ENCODE results near the gene S100PBP.

S100PBP gene

DNA sequence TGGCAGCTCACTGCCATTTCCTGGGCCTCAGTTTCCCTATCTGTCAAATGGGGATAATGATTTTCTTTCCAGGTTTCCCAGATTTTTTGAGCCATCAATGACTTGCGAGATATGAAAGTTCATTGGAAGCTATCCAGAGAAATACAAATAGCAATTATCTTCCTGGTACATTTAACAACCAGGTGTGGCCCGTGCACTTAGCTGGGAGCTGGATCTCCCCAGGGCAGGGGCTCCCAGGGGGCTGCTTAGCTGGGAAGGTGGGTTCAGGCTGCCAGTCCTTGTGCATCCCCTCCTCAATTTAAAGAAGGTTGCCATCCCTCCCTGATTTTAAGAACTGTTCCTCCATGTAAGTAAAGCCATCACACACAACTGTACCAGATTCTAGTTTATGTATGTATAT lies 87.3 kb downstream of the S100PBP start:
- TF ChIP-seq FOXM1 (IDR thresholded peaks at IDR 0.05; ENCODE audit: borderline replicate concordance, low read depth) = no peak
- no peak for TF ChIP-seq TAF1 (IDR thresholded peaks at IDR 0.05; ENCODE audit: low read depth)
- no peak for TF ChIP-seq NFIC (IDR thresholded peaks at IDR 0.05)
- TF ChIP-seq EGR1 (IDR thresholded peaks at IDR 0.05) = no peak
- TF ChIP-seq, protein P1, sequence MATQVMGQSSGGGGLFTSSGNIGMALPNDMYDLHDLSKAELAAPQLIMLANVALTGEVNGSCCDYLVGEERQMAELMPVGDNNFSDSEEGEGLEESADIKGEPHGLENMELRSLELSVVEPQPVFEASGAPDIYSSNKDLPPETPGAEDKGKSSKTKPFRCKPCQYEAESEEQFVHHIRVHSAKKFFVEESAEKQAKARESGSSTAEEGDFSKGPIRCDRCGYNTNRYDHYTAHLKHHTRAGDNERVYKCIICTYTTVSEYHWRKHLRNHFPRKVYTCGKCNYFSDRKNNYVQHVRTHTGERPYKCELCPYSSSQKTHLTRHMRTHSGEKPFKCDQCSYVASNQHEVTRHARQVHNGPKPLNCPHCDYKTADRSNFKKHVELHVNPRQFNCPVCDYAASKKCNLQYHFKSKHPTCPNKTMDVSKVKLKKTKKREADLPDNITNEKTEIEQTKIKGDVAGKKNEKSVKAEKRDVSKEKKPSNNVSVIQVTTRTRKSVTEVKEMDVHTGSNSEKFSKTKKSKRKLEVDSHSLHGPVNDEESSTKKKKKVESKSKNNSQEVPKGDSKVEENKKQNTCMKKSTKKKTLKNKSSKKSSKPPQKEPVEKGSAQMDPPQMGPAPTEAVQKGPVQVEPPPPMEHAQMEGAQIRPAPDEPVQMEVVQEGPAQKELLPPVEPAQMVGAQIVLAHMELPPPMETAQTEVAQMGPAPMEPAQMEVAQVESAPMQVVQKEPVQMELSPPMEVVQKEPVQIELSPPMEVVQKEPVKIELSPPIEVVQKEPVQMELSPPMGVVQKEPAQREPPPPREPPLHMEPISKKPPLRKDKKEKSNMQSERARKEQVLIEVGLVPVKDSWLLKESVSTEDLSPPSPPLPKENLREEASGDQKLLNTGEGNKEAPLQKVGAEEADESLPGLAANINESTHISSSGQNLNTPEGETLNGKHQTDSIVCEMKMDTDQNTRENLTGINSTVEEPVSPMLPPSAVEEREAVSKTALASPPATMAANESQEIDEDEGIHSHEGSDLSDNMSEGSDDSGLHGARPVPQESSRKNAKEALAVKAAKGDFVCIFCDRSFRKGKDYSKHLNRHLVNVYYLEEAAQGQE (IDR thresholded peaks at IDR 0.05; ENCODE audit: low read depth) = no peak
- TF ChIP-seq YY1 (IDR thresholded peaks at IDR 0.05; ENCODE audit: low read depth) = no peak
- TF ChIP-seq, protein P2, sequence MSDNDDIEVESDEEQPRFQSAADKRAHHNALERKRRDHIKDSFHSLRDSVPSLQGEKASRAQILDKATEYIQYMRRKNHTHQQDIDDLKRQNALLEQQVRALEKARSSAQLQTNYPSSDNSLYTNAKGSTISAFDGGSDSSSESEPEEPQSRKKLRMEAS (IDR thresholded peaks at IDR 0.05) = no peak
- no peak for TF ChIP-seq EP300 (IDR thresholded peaks at IDR 0.05; ENCODE audit: borderline replicate concordance)
- no peak for TF ChIP-seq CREB1 (IDR thresholded peaks at IDR 0.05; ENCODE audit: low read depth)
- TF ChIP-seq, protein P3, sequence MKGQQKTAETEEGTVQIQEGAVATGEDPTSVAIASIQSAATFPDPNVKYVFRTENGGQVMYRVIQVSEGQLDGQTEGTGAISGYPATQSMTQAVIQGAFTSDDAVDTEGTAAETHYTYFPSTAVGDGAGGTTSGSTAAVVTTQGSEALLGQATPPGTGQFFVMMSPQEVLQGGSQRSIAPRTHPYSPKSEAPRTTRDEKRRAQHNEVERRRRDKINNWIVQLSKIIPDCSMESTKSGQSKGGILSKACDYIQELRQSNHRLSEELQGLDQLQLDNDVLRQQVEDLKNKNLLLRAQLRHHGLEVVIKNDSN (IDR thresholded peaks at IDR 0.05) = no peak
- no peak for TF ChIP-seq TEAD4 (IDR thresholded peaks at IDR 0.05)
- no peak for TF ChIP-seq RAD21 (IDR thresholded peaks at IDR 0.05; ENCODE audit: low read depth)
- no peak for TF ChIP-seq ZBTB7A (IDR thresholded peaks at IDR 0.05; ENCODE audit: low read depth)
- no peak for TF ChIP-seq TCF12 (IDR thresholded peaks at IDR 0.05; ENCODE audit: low read depth)
- no peak for TF ChIP-seq CEBPB (IDR thresholded peaks at IDR 0.05)

DNA sequence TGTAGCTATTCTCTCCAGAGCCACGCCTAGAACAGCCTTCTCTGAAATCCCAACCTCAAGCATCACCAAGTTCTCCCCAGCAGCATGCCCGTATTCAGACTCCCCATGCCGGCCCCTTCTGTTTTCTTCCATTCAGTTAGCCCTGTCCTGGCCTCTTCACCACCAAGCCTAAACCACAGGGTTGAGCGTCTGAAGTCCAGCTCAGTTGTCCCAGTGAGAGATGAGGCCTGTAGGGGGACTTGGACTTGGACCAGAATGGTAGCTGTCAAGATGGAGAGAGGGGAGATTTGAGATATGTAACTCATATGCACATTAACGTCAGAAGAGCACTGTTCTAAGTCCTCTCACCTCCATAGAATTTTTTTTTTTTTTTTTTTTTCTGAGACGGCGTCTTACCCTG lies 89.2 kb downstream of the S100PBP start:
- TF ChIP-seq, protein P1 (IDR thresholded peaks at IDR 0.05; ENCODE audit: low read depth) = no peak
- TF ChIP-seq ZBTB7A (IDR thresholded peaks at IDR 0.05; ENCODE audit: low read depth) = no peak
- TF ChIP-seq, protein P2 (IDR thresholded peaks at IDR 0.05) = no peak
- no peak for TF ChIP-seq NFIC (IDR thresholded peaks at IDR 0.05)
- TF ChIP-seq, protein P3 (IDR thresholded peaks at IDR 0.05) = no peak
- TF ChIP-seq TAF1 (IDR thresholded peaks at IDR 0.05; ENCODE audit: low read depth) = no peak
- TF ChIP-seq EGR1 (IDR thresholded peaks at IDR 0.05) = no peak
- no peak for TF ChIP-seq EP300 (IDR thresholded peaks at IDR 0.05; ENCODE audit: borderline replicate concordance)
- TF ChIP-seq CREB1 (IDR thresholded peaks at IDR 0.05; ENCODE audit: low read depth) = no peak

DNA sequence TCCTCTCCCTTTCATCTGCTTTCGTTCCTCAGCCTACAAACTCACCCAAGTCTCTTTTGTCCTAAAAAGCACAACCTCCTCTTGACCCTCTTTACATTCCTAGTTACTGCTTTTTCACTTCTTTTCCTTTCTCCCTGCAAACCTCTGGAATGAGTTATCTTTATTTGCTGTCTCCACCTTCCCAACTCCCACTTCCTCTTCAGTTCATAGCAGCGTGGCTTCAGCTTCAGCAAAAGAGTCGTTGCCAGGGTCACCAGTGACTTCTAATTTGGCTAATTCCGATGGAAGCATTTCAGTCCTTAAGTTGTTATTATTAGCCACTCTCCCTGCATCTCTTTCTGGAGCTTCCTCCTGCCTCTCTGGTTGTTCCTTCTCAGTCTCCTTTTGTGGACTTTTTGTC lies 90.0 kb downstream of the S100PBP start:
- no peak for TF ChIP-seq EGR1 (IDR thresholded peaks at IDR 0.05)
- no peak for TF ChIP-seq TAF1 (IDR thresholded peaks at IDR 0.05; ENCODE audit: low read depth)
- no peak for TF ChIP-seq YY1 (IDR thresholded peaks at IDR 0.05; ENCODE audit: low read depth)
- no peak for TF ChIP-seq CEBPB (IDR thresholded peaks at IDR 0.05)
- no peak for TF ChIP-seq CREB1 (IDR thresholded peaks at IDR 0.05; ENCODE audit: low read depth)
- TF ChIP-seq TEAD4 (IDR thresholded peaks at IDR 0.05) = no peak
- TF ChIP-seq EP300 (IDR thresholded peaks at IDR 0.05; ENCODE audit: borderline replicate concordance) = no peak
- TF ChIP-seq, protein P1 (IDR thresholded peaks at IDR 0.05; ENCODE audit: low read depth) = no peak
- TF ChIP-seq RAD21 (IDR thresholded peaks at IDR 0.05; ENCODE audit: low read depth) = no peak
- TF ChIP-seq, protein P3 (IDR thresholded peaks at IDR 0.05) = no peak
- TF ChIP-seq, protein P2 (IDR thresholded peaks at IDR 0.05) = no peak
- no peak for TF ChIP-seq ZBTB7A (IDR thresholded peaks at IDR 0.05; ENCODE audit: low read depth)
- TF ChIP-seq FOXM1 (IDR thresholded peaks at IDR 0.05; ENCODE audit: borderline replicate concordance, low read depth) = no peak
- no peak for TF ChIP-seq NFIC (IDR thresholded peaks at IDR 0.05)
- no peak for TF ChIP-seq TCF12 (IDR thresholded peaks at IDR 0.05; ENCODE audit: low read depth)

Measured in Ishikawa (cell line).